HCT116 (cell line): Measurements from ENCODE around the gene AGPAT3. TPM values are rescaled to one million over a fixed set of nuclear protein-coding genes. Genes with fewer than 3 reads are reported as not detected.

Experiments
- ATAC-seq: fragments of 200-7000 bp; cut with Tn5 transposase; 2 replicates; pipeline ENCODE4 v1.9.1; 2020; ENCODE audit warnings: mild to moderate bottlenecking, moderate library complexity
- BruUV-seq: library from RNA; stranded (reverse); fragments of 400-500 nt; replicated peaks from 2 replicates; lab custom pipeline; 2021; lab: Mats Ljungman, UMichigan
- CTCF ChIA-PET: fragments of 300-600 bp; sonication (Branson Sonifier 250); formaldehyde crosslinking; loops from one replicate; lab custom pipeline; 2021; ENCODE audit warnings: antibody characterized with exemption; lab: Charles Lee
- POLR2A ChIA-PET: fragments of 300-600, 350-600 bp; sonication (Branson Sonifier 250); formaldehyde crosslinking; loops from one replicate; lab custom pipeline; 2021; ENCODE audit warnings: antibody characterized with exemption; lab: Charles Lee
- RAD21 ChIA-PET, 2 experiments: fragments of 300-600 bp; sonication (Branson Sonifier 250); formaldehyde crosslinking; loops; one replicate each; lab custom pipeline; 2023; ENCODE audit warnings: low total read pairs in 2 of 2; ENCODE audit not compliant: uncharacterized antibody in 2 of 2, unreplicated experiment in 2 of 2, low non-redundant PET in 1 of 2; lab: Charles Lee
- DNase-seq: peaks from one replicate; pipeline ENCODE4 v3.0.0-alpha.2; 2010; ENCODE audit warnings: low read depth, low spot score
- H2AFZ ChIP-seq: fragments of 200-600 bp; shearing (Covaris generic), sonication (generic); 2 replicates; pipeline ENCODE4 v1.6.1; 2017; ENCODE audit warnings: low read depth, mixed run types, mixed read lengths, antibody characterized with exemption, low read length; ENCODE audit not compliant: poor library complexity, severe bottlenecking
- H3K27ac ChIP-seq: 2 replicates; pipeline ENCODE4 v1.5.1; 2012; ENCODE audit warnings: low read depth, low read length
- H3K27me3 ChIP-seq: fragments of 200-600 bp; sonication (generic); 2 replicates; pipeline ENCODE4 v1.6.1; 2016; ENCODE audit warnings: mixed run types, low read length, mixed read lengths; ENCODE audit not compliant: insufficient read depth
- H3K36me3 ChIP-seq, 2 experiments: fragments of 200-500 bp in 1 of 2; fragments of 200-600 bp in 1 of 2; sonication (Bioruptor generic) in 1 of 2; sonication (generic) in 1 of 2; 2 replicates each; pipeline versions ENCODE4 v1.5.1 to v1.6.1; 2014 to 2016; ENCODE audit warnings: low read length in 2 of 2, inconsistent platforms in 1 of 2, mixed read lengths in 1 of 2, mixed run types in 1 of 2; ENCODE audit not compliant: insufficient read depth in 2 of 2, control insufficient read depth in 1 of 2
- H3K4me1 ChIP-seq, 2 experiments: fragments of 200-600 bp in 1 of 2; sonication (generic) in 1 of 2; 2 replicates each; pipeline versions ENCODE4 v1.5.1 to v1.6.1; 2012 to 2017; ENCODE audit warnings: low read length in 2 of 2, inconsistent platforms in 1 of 2, mild to moderate bottlenecking in 1 of 2, mixed read lengths in 1 of 2, mixed run types in 1 of 2, moderate library complexity in 1 of 2; ENCODE audit not compliant: insufficient read depth in 2 of 2, control insufficient read depth in 1 of 2
- H3K4me2 ChIP-seq: fragments of 200-600 bp; sonication (generic); 2 replicates; pipeline ENCODE4 v1.6.1; 2017; ENCODE audit warnings: mixed run types, low read length, mixed read lengths
- H3K4me3 ChIP-seq, 2 experiments: fragments of 200-600 bp in 1 of 2; sonication (generic) in 1 of 2; replicated peaks in 1 of 2; 2 replicates each; pipeline ENCODE4 v1.5.1; 2011 to 2016; ENCODE audit warnings: low read length in 2 of 2, control low read depth in 1 of 2, low read depth in 1 of 2, mild to moderate bottlenecking in 1 of 2, mixed read lengths in 1 of 2, mixed run types in 1 of 2
- H3K79me2 ChIP-seq: fragments of 200-600 bp; sonication (generic); 2 replicates; pipeline ENCODE4 v1.6.1; 2017; ENCODE audit warnings: mild to moderate bottlenecking, mixed run types, low read length, moderate library complexity, mixed read lengths; ENCODE audit not compliant: insufficient read depth
- H3K9ac ChIP-seq: fragments of 200-600 bp; sonication (generic); 2 replicates; pipeline ENCODE4 v1.6.1; 2016; ENCODE audit warnings: low read length, mixed read lengths
- H3K9me2 ChIP-seq: fragments of 200-600 bp; sonication (generic), shearing (Covaris generic); 2 replicates; pipeline ENCODE4 v1.6.1; 2017; ENCODE audit warnings: mixed run types, mild to moderate bottlenecking, moderate library complexity; ENCODE audit not compliant: insufficient read depth
- H3K9me3 ChIP-seq, 2 experiments: fragments of 200-500 bp in 1 of 2; fragments of 200-600 bp in 1 of 2; sonication (Bioruptor generic) in 1 of 2; sonication (generic) in 1 of 2; 2 replicates each; pipeline ENCODE4 v1.6.1; 2014 to 2017; ENCODE audit warnings: low read length in 2 of 2, mixed read lengths in 2 of 2, inconsistent platforms in 1 of 2, low read depth in 1 of 2, mild to moderate bottlenecking in 1 of 2, mixed run types in 1 of 2, moderate library complexity in 1 of 2; ENCODE audit not compliant: control insufficient read depth in 1 of 2, insufficient read depth in 1 of 2
- H4K20me1 ChIP-seq: fragments of 200-600 bp; sonication (generic), shearing (Covaris generic); 2 replicates; pipeline ENCODE4 v1.6.1; 2017; ENCODE audit warnings: mixed run types, mild to moderate bottlenecking, moderate library complexity; ENCODE audit not compliant: insufficient read depth
- EGR1 ChIP-seq: IDR thresholded peaks from 2 replicates; pipeline ENCODE4 v1.6.1; 2012; ENCODE audit warnings: low read depth
- POLR2A ChIP-seq: IDR thresholded peaks from 2 replicates; pipeline ENCODE4 v1.7.0; 2011; ENCODE audit warnings: borderline replicate concordance; ENCODE audit not compliant: insufficient read depth, insufficient read length; ENCODE audit errors: extremely low read depth
- RAD21 ChIP-seq: IDR thresholded peaks from 2 replicates; pipeline ENCODE4 v1.6.1; 2012; ENCODE audit warnings: low read depth, mild to moderate bottlenecking
- intact Hi-C: fragments of 100-400 bp; cut with micrococcal nuclease; formaldehyde crosslinking; loops from 2 replicates; pipeline ENCODE4 v1.10.0; 2022
- total RNA-seq: library from RNA; stranded (reverse); gene quantifications from one replicate; pipeline ENCODE4 v1.2.1, GENCODE V29; 2021; ENCODE audit not compliant: unreplicated experiment
- TF ChIP-seq, protein P1 (sequence below): IDR thresholded peaks from 2 replicates; pipeline ENCODE4 v1.6.1; 2012
- TF ChIP-seq, protein P2 (sequence below), 3 experiments: fragments of 200-600 bp in 1 of 3; sonication (generic) in 1 of 3; IDR thresholded peaks in 2 of 3; conservative IDR thresholded peaks in 1 of 3; 2 replicates each; pipeline ENCODE4 v1.5.1; 2012 to 2017; ENCODE audit warnings: low read depth in 2 of 3, low read length in 2 of 3, antibody characterized with exemption in 1 of 3, borderline replicate concordance in 1 of 3, control low read depth in 1 of 3, mild to moderate bottlenecking in 1 of 3, mixed read lengths in 1 of 3, mixed run types in 1 of 3, moderate library complexity in 1 of 3; ENCODE audit not compliant: insufficient read depth in 1 of 3

The AGPAT3 gene
- total RNA-seq, 1 experiment from 2014 or later, result 54.1 TPM

- BruUV-seq, result no TSS peak
- no peaks in the 10 kb centered on the region for H3K36me3 ChIP-seq
- ChIA-PET RAD21 (no interaction called here), POLR2A (interaction anchor here (1.3 kb wide), 1 partner anchor 17 kb away, joined by 3 read pairs; no protein-coding TSS in a partner anchor), CTCF (no interaction called here)
- TF ChIP-seq RAD21, result no peak
- ATAC-seq (no peak), DNase-seq (no peak)
- H3K9me2 ChIP-seq, result no peaks in the 10 kb centered on the region
- H3K9ac ChIP-seq, result no peak overlapping the region
- H2AFZ ChIP-seq, result no peak overlapping the region
- intact Hi-C loops, result no loop called here
- H4K20me1 ChIP-seq, result no peaks in the 10 kb centered on the region
- no peaks in the 10 kb centered on the region for H3K9me3 ChIP-seq
- no peaks in the 10 kb centered on the region for H3K27me3 ChIP-seq
- H3K4me2 ChIP-seq, result no peak overlapping the region
- H3K27ac ChIP-seq, result no peak overlapping the region
- H3K4me3 ChIP-seq, result no peak overlapping the region
- no peaks in the 10 kb centered on the region for H3K4me1 ChIP-seq
- no peaks in the 10 kb centered on the region for H3K79me2 ChIP-seq
Observed at GRCh38 chr21:43846430-43846829, 18.6 kb upstream of the AGPAT3 start.

GRCh38 chr21:43847301-43847700, 17.7 kb upstream of the AGPAT3 start:
- RAD21 ChIA-PET, result no interaction called here
- H3K27ac ChIP-seq, result no peak overlapping the region
- H3K36me3 ChIP-seq, result no peaks in the 10 kb centered on the region
- POLR2A ChIA-PET, result no interaction called here
- no peak for ATAC-seq
- CTCF ChIA-PET, result no interaction called here
- no peak overlapping the region for H2AFZ ChIP-seq
- no peaks in the 10 kb centered on the region for H3K9me3 ChIP-seq
- H3K9me2 ChIP-seq, result no peaks in the 10 kb centered on the region
- TF ChIP-seq, protein P1, sequence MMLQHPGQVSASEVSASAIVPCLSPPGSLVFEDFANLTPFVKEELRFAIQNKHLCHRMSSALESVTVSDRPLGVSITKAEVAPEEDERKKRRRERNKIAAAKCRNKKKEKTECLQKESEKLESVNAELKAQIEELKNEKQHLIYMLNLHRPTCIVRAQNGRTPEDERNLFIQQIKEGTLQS, result no peak
- TF ChIP-seq POLR2A (no peak), EGR1 (no peak)
- TF ChIP-seq, protein P2, sequence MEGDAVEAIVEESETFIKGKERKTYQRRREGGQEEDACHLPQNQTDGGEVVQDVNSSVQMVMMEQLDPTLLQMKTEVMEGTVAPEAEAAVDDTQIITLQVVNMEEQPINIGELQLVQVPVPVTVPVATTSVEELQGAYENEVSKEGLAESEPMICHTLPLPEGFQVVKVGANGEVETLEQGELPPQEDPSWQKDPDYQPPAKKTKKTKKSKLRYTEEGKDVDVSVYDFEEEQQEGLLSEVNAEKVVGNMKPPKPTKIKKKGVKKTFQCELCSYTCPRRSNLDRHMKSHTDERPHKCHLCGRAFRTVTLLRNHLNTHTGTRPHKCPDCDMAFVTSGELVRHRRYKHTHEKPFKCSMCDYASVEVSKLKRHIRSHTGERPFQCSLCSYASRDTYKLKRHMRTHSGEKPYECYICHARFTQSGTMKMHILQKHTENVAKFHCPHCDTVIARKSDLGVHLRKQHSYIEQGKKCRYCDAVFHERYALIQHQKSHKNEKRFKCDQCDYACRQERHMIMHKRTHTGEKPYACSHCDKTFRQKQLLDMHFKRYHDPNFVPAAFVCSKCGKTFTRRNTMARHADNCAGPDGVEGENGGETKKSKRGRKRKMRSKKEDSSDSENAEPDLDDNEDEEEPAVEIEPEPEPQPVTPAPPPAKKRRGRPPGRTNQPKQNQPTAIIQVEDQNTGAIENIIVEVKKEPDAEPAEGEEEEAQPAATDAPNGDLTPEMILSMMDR (IDR thresholded peaks at IDR 0.05 in 2 of 3, conservative IDR thresholded peaks at IDR 0.05 in 1 of 3; ENCODE audit: borderline replicate concordance in 1 of 3, insufficient read depth in 1 of 3, low read depth in 2 of 3, low read length in 2 of 3), result no peak
- H4K20me1 ChIP-seq, result no peaks in the 10 kb centered on the region
- no peak overlapping the region for H3K4me3 ChIP-seq
- no peak overlapping the region for H3K4me2 ChIP-seq
- no peak overlapping the region for H3K9ac ChIP-seq
- no peaks in the 10 kb centered on the region for H3K27me3 ChIP-seq
- H3K4me1 ChIP-seq, result no peaks in the 10 kb centered on the region
- no peaks in the 10 kb centered on the region for H3K79me2 ChIP-seq
- intact Hi-C loops, result no loop called here
- BruUV-seq, result no TSS peak
- no peak for DNase-seq
